ENCODE results near the gene ADGRB3. TPM values are rescaled to one million over a fixed set of nuclear protein-coding genes. Genes with fewer than 3 reads are reported as not detected.

ADGRB3 gene
- total and polyA plus RNA-seq, 2 donors from 2014 or later = 0.26 to 2.2 TPM

- intact Hi-C loops (cut with DNase I) = no loop called here
- no peak overlapping the region for H3K9ac ChIP-seq (ENCODE audit: low read length in 3 of 3)
- no peak for FAIRE-seq
- H3K4me3 ChIP-seq (ENCODE audit: low read length in 3 of 3) = no peak overlapping the region
- DNase-seq = no peak
- no peaks in the 10 kb centered on the region for H3K4me1 ChIP-seq (ENCODE audit: control insufficient read depth in 2 of 3, insufficient read depth in 2 of 3, low read depth in 1 of 3, low read length in 3 of 3)
- no peaks in the 10 kb centered on the region for H3K27me3 ChIP-seq (ENCODE audit: control insufficient read depth, insufficient read depth, low read length)
- no peak for TF ChIP-seq CTCF (IDR thresholded peaks at IDR 0.05; ENCODE audit: borderline replicate concordance, extremely low read depth, insufficient read depth)
- no peak overlapping the region for H3K27ac ChIP-seq (ENCODE audit: low read depth in 2 of 2, low read length in 2 of 2)
- H3K36me3 ChIP-seq (ENCODE audit: control insufficient read depth in 2 of 3, insufficient read depth in 3 of 3, low read length in 3 of 3) = no peaks in the 10 kb centered on the region
- no peaks in the 10 kb centered on the region for H3K9me3 ChIP-seq (ENCODE audit: control insufficient read depth in 2 of 3, insufficient read depth in 1 of 3, low read length in 3 of 3)
Observed at GRCh38 chr6:68615938-68616337, 19.1 kb upstream of the ADGRB3 start.

- H3K9me3 ChIP-seq (ENCODE audit: control insufficient read depth in 2 of 3, insufficient read depth in 1 of 3, low read length in 3 of 3) = no peaks in the 10 kb centered on the region
- no peaks in the 10 kb centered on the region for H3K4me1 ChIP-seq (ENCODE audit: control insufficient read depth in 2 of 3, insufficient read depth in 2 of 3, low read depth in 1 of 3, low read length in 3 of 3)
- no peak overlapping the region for H3K4me3 ChIP-seq (ENCODE audit: low read length in 3 of 3)
- intact Hi-C loops (cut with DNase I) = no loop called here
- no peak for FAIRE-seq
- H3K9ac ChIP-seq (ENCODE audit: low read length in 3 of 3) = no peak overlapping the region
- no peak overlapping the region for H3K27ac ChIP-seq (ENCODE audit: low read depth in 2 of 2, low read length in 2 of 2)
- no peak for DNase-seq
- no peak for TF ChIP-seq CTCF (IDR thresholded peaks at IDR 0.05; ENCODE audit: borderline replicate concordance, extremely low read depth, insufficient read depth)
- H3K27me3 ChIP-seq (ENCODE audit: control insufficient read depth, insufficient read depth, low read length) = no peaks in the 10 kb centered on the region
- H3K36me3 ChIP-seq (ENCODE audit: control insufficient read depth in 2 of 3, insufficient read depth in 3 of 3, low read length in 3 of 3) = no peaks in the 10 kb centered on the region
Observed at GRCh38 chr6:68625998-68626397, 9.1 kb upstream of the ADGRB3 start.

GRCh38 chr6:68628161-68628560 is 6.9 kb upstream of the ADGRB3 start:
- no peaks in the 10 kb centered on the region for H3K9me3 ChIP-seq (ENCODE audit: control insufficient read depth in 2 of 3, insufficient read depth in 1 of 3, low read length in 3 of 3)
- no peaks in the 10 kb centered on the region for H3K4me1 ChIP-seq (ENCODE audit: control insufficient read depth in 2 of 3, insufficient read depth in 2 of 3, low read depth in 1 of 3, low read length in 3 of 3)
- intact Hi-C loops (cut with DNase I) = no loop called here
- FAIRE-seq (no peak), DNase-seq (no peak)
- no peak overlapping the region for H3K27ac ChIP-seq (ENCODE audit: low read depth in 2 of 2, low read length in 2 of 2)
- H3K36me3 ChIP-seq (ENCODE audit: control insufficient read depth in 2 of 3, insufficient read depth in 3 of 3, low read length in 3 of 3) = no peaks in the 10 kb centered on the region
- no peak overlapping the region for H3K9ac ChIP-seq (ENCODE audit: low read length in 3 of 3)
- H3K27me3 ChIP-seq (ENCODE audit: control insufficient read depth, insufficient read depth, low read length) = no peaks in the 10 kb centered on the region
- TF ChIP-seq CTCF (IDR thresholded peaks at IDR 0.05; ENCODE audit: borderline replicate concordance, extremely low read depth, insufficient read depth) = no peak
- H3K4me3 ChIP-seq (ENCODE audit: low read length in 3 of 3) = no peak overlapping the region

- peaks cover 8% of the 10 kb centered on the region for H3K27me3 ChIP-seq (ENCODE audit: control insufficient read depth, insufficient read depth, low read length)
- FAIRE-seq (no peak), DNase-seq (no peak)
- intact Hi-C loops (cut with DNase I) = no loop called here
- H3K27ac ChIP-seq (ENCODE audit: low read depth in 2 of 2, low read length in 2 of 2) = no peak overlapping the region
- no peak overlapping the region for H3K4me3 ChIP-seq (ENCODE audit: low read length in 3 of 3)
- TF ChIP-seq CTCF (IDR thresholded peaks at IDR 0.05; ENCODE audit: borderline replicate concordance, extremely low read depth, insufficient read depth) = no peak
- no peaks in the 10 kb centered on the region for H3K36me3 ChIP-seq (ENCODE audit: control insufficient read depth in 2 of 3, insufficient read depth in 3 of 3, low read length in 3 of 3)
- H3K9ac ChIP-seq (ENCODE audit: low read length in 3 of 3) = no peak overlapping the region
- H3K9me3 ChIP-seq (ENCODE audit: control insufficient read depth in 2 of 3, insufficient read depth in 1 of 3, low read length in 3 of 3) = no peaks in the 10 kb centered on the region
- peaks cover 0 to 5% (median 2%) of the 10 kb centered on the region in 3 donors for H3K4me1 ChIP-seq (ENCODE audit: control insufficient read depth in 2 of 3, insufficient read depth in 2 of 3, low read depth in 1 of 3, low read length in 3 of 3)
Observed at GRCh38 chr6:68632734-68633133, 2.3 kb upstream of the ADGRB3 start.

Data from kidney (tissue), 14 donors.